Measurements from ENCODE around the gene FARP1.

The FARP1 gene

GRCh38 chr13:98475522-98475921 lies 332.6 kb downstream of the FARP1 start:
- DNase-seq = no peak

DNA sequence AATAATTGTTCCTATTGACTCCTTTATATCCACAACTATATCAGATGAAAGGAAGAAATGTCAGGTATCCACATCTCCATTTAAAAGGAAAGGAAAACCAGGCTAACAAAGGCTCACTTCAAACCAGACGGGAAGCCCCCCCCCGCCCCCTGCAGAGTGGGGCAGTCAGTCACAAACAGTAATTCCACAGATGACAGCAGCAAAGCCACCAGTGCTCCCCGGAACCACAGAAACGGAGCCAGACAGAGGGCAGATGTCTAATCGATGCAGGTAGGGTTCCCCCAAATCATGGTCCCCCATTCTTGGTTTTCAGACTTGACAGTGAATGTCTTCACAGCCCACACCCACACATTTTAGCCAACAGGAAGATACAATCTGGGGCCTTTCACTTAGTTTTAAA lies 333.2 kb downstream of the FARP1 start:
- DNase-seq = peak; percentile 48

DNA sequence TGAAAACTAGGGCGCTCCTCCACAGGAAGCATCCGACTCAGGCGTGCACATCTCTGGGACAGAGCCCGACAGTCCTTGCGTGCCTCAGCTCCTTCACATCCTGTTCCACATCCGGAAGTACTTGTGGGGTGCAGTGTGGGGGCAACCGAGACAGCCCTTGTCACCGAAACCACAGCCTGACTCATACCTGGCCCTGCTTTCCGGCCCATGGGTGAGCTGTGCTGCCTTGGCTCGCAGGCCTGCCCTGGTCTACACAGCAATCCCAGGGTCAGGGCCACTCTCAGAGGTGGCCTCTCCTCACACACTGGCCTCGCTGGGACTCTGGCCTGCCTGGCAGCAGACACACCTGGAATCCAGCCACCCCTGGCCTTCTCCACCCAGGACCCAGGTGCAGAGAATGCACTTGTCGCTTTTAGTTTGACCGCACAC lies 333.7 kb downstream of the FARP1 start:
- peak; percentile 80 for DNase-seq

DNA sequence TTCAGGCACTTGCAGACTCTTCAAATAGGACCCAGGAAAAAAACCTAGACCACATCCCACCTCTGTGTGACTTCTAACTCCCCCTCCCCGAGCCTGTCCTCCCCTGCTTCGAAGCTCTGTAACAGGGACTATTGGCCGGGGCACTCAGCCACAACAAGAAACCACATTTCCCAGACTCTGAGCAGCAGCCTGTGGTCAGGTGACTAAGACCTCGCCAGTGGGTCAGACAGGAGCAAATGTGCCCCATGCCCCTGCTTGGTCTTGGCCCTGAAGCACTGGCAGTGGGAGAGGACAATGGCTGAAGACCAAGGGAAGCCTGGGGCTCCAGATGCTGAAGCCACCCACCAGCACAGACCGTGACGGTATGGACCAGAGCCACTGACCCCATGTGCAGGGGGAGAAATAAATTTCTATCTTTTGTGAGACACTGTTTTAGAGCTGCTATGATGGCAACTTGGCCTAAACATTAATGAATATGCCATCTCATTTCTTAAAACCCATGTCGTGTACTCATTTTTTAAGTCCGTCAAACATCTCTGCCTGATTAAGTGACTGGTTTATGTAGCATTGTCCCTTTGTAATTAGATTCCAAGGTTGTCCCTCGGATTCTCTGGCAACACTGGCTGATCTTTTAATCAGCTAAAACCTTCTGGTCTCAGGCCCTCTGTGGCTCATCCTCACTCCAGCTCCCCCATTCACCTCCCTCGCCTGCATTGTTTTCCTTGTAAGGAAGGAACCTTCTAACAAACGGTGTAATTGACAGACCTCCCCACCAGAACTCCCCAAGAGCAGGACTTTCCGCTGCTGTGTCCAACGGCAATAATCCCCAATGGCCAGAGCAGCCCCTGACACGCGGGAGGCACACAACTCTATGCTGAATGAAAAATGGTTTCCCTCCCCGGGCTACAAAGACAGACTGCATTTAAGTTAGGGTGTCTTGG lies 335.6 kb downstream of the FARP1 start:
- DNase-seq = no peak

DNA sequence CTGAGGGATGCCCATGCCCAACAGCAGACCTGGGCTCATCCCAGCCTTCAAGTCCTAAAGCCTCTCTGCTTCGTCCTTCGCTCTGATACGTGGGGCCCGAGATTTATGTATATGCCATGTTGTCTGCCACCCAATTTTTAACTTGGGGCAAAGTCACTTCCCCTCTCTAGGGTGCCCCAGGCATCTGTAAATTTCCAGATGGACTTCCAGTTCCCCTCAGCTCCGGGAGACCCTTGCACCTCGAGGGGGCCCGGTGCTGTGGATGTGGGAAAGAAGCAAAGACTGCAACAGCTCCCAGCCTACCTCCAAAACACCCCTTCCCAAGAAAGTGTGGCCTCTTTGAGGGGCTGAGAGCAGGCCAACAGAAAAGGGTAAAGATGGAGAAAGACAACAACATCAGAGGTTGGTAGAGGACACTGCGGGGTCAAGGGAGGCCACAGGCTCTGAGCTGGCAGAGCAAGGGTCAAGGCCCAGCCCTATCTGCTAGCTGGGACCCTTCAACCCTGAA lies 336.7 kb downstream of the FARP1 start:
- DNase-seq = no peak

GRCh38 chr13:98480915-98481877 lies 338.3 kb downstream of the FARP1 start:
- DNase-seq = no peak

DNA sequence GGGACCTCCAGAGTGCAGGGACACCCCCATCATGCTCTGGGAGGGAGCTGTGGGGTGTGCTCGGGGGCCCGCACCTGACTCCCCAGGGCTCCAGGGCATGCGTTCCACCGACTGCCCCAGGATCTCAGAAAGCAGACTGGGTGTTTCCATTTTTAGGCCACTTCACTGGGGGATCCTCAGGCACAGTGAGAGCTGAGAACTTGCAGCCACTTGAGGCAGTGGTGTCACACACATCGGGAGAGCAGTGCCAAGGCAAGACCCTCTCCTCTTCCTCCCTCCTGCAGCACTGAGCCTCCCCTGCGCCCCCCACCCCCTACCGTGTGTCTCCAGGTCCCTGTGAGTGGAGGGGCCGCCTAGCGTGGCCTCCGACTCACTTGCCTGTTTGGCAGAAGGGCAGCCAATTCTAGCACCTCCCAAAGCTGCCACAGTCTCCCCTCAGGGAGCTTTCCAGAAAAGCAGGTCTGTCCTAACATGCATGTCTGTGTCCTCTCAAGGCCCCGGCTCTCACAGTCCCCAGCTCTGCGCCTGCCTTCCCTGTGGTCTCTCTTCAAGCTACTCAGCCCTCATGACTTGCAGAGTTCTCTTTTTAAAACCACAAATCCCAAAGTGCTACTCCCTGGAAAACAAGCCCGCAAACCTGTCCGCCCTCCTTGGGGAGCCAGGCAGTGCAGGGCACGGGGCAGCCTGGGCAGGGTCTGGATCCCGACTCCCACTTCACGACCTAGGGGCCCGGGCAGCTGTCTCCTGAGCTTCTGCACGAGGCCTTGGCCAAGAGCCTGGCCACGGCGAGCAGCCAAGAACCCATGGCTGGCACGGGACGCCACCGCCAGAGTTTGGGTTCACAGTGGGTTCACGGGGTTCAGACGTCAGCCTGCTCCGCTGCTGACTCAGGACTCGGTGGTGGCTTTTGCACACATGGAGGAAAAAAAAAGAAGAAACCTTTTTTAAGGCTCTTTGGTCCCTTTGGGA lies 339.9 kb downstream of the FARP1 start:
- no peak for DNase-seq

DNA sequence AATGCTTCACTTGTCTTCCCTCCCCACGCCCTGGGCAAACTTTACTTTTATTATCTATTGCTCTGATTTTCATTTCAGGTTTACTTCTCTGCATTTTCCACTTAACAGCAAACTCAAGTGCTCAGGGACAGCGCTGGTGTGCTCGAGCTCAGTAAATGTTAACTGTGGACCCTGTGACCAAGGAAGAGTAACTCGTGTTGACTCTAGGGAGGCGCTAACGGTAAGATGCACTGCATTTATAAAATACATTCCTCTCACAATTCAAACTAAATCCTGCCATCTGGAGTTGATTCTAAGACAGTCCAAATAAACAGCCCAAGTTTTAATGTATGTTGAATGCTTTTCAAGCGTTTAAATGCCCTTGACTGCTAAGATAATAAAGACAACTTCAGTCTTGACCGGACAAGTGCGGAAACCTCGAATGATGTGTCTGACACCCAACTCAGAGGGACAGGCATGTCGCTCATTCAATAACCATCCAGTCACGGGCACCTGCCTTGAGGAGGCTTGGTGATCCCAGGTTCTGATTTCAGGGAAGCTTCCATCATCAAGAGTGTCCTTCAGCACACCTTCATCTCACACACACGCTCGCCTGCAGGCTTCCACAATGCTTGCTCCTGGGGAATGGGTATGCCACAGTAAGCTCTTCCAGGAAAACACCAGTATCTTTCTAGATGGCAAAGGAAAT lies 340.9 kb downstream of the FARP1 start:
- DNase-seq = no peak

GRCh38 chr13:98484289-98485219 lies 341.7 kb downstream of the FARP1 start:
- DNase-seq = peak; percentile 56

DNA sequence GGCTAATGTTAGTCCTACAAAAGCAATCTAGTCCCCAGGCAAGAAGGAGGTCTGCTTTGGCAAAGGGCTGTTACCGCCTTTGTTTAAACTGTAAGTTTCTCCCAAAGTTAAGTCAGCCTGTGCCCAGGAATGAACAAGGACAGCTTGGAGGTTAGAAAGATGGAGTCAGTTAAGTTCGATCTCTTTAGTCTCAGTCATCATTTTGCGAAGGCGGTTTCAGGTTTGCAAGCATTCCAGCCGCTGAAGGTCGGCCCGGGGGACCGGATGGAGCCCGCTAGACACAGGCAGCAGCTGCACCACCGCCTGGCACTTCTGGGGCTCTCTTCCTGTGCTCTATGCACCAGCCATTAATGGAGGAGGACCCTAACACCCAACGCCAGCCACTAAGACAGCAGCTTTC lies 342.7 kb downstream of the FARP1 start:
- no peak for DNase-seq

DNA sequence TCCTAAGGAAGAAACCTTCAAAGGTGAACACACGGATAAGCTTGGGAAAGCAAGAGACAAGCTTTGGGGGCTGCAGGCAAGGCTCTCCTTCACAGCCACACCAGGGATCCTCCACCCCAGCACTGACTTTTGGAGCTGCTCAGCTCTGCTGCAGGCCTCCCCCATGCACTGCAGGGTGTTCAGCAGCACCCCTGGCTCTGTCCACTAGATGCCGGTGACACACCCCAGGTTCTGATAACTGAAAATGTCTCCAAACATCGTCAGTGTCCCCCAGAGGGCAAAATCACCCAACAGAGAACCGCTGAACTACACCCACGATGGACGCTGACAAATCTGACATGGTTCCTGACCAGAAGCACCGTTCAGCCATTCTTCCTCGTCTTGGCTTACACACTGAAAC lies 343.5 kb downstream of the FARP1 start:
- DNase-seq = no peak

DNA sequence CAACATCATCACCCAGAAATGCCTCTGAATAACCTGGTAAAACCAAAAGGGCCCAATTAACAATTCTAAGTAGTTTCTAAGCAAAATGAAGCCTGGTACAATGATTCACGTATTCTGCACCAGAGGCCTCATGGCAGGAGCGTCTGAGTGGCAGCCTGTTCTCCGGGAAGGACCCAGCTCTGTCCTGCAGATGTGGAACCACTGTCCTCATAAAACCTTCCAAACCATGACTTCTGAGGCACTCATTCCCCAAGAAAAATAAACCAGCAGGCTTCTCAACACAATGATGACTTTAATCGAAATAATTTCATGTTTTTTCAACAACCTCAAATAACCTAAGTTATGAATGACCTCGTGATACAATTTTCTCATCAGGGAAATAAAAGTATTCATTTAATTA lies 344.1 kb downstream of the FARP1 start:
- DNase-seq = no peak

- DNase-seq = no peak
These were observed 344.6 kb downstream of the FARP1 start for GRCh38 chr13:98487522-98487921.

- no peak for DNase-seq
These were observed 345.8 kb downstream of the FARP1 start for GRCh38 chr13:98488736-98489135.

GRCh38 chr13:98489446-98490194 lies 346.7 kb downstream of the FARP1 start:
- DNase-seq = no peak

- DNase-seq = no peak
These were observed 347.4 kb downstream of the FARP1 start for GRCh38 chr13:98490195-98490836.

DNA sequence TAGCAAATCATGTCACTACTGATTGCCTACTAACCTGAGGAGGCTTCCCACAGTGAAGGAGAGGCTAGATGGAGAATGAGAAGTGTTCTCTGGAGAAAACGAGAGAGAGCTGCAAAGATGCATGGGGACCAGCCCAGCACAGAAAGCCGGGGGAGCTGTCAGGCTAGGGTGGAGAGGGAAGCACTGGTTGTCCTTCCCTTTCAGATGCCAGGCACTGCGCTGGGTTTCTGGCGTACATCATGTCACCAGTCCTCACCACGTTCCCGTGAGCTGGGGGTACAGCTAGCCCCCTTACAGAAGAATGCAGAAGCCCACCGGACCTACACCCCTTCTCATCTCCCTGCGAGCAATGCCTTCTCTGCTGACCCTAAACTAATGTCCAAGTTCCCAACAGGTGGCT lies 348.0 kb downstream of the FARP1 start:
- DNase-seq = no peak

DNA sequence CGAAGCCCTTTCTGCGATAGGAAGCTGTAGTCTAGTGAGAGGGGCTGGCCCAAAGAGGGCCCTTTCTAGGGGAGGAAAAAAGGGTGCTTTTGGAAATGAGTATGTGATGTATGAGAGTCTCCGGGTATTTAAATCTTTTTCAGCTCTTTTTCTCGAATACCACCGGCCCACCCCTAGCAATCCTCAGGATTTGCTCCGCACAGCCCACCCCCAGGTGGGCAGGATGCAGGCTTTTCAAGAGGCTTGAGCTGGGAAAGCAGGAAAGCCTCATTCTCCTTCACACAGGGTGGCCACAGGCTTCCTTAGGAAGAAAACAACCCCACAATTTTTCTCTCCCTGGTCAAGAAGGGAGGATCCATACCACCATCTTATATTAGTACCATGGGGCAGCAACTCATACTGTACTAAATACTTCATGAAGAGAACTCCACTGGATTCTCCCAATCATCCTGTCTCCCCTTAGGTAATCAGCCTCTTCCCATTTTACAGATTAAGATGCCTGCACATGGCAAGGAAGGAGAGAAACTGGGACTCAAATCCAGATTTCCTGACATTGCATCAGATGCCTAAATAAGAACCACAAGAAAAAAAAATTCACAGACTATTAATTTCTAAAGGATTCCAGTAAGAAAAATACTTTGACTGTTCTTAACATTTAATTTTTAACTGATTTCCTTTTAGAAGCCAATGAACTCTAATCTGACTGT lies 349.6 kb downstream of the FARP1 start:
- no peak for DNase-seq

Data from stimulated activated CD4-positive, alpha-beta T cell treated with anti-CD3 and anti-CD28 coated beads, Interleukin-4, amount 100 ng/mL, for 1 hour (primary cell).